DMS53 (cell line): ENCODE measurements around the gene PABPN1L.
A peak's percentile ranks its signal among the peaks of the same experiment; 100 is the strongest.

Source experiments
- DNase-seq: peaks from one replicate; lab custom pipeline; 2025; lab: John Stamatoyannopoulos, UW

PABPN1L gene

DNA sequence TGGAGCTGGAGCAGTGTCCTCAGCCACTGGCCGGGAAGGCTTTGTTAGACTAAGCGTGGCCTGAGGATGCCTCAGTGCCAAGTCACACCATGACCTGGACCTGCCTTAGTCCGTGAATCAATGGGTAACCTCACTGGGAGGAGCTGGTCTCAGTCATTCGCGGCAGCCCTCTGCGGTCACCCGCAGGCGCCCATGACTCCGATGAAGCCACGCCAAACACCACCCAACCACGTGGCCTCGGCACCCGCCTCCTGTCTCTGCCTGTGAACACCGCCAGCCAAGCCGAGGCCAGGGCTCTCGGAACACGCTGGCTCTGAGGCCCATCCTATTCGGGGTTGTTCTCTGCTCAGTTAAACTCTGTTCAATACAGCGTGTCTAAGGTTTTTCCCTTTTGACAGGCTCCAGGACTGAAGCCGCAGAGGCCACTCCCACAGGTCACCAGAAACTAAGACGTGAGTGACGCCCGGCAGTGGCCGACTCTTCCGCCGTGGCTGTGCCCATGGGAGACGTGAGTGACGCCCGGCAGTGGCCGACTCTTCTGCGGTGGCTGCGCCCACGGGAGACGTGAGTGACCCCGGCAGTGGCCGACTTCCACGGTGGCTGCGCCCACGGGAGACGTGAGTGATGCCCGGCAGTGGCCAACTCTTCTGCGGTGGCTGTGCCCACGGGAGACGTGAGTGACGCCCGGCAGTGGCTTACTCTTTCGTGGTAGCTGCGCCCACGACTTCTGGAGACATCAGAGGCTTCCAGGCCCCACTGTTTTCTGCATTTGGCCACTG is 16.8 kb upstream of the PABPN1L start:
- DNase-seq, result no peak

DNA sequence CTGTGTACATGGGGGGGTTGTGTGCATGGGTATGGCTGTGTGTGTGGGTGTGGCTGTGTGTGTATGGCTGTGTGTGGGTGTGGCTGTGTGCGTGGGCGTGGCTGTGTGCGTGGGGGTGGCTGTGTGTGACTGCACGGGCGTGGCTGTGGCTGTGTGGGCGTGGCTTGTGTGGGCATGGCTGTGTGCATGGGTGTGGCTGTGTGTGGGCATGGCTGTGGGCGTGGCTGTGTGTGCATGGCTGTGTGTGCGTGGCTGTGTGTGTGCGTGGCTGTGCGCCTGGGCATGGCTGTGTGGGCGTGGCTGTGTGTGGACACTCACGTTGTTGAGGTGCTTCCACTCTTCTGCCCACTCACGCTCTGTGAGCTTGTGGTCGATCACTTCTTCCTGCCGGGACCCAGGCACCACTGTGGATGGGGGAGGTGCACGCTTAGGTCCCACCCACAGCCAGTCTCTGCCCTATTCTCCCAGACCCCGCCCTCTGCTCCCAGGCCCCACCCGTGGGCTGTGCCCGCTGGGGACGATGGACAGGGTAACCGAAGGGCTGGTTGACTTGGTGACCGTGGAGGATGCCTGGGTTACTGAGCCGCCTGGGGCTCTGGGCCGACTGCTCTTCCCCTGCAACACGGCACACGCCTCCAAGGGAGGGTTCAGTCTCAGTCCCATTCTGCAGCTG is 16.0 kb upstream of the PABPN1L start:
- DNase-seq, result peak; percentile 13

GRCh38 chr16:88881675-88882357 is 15.4 kb upstream of the PABPN1L start:
- no peak for DNase-seq

GRCh38 chr16:88881007-88881615 is 14.7 kb upstream of the PABPN1L start:
- DNase-seq, result no peak

DNA sequence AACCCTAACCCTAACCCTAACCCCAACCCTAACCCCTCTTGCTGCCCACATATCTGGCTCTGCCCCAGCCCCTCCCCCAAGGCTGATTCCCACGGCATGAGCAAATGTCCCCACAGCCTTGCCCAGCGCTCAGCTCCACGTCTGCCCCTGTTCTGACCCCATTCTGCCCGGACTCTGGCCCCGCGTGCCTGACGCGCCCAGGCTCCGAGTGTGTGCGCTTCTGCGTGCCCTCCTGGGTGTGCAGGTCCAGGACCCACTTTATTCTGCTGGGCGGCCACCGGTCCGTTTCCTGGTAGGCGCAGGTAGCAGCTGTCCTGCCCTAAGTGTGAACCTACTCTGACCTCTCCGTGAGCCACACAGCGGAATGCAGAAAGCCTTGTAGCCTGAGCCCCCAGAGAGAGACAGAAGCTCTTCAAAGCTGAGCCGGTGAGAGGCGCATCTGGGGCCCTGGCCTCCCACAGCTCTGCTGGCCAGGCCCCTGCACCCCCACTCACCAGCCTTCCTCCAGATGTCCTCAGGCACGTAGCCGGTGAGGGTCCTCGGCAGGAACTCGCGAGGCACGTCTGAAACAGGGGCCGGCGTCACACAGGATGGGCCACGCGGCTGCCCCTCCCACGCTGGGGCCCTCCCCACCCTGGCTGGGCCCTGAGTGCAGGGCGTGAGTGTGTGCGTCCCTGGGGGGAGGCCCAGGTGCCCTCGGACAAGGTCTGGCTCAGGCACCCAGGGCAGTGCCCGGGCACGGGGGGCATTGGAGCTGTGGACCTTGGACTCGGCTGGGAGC is 14.0 kb upstream of the PABPN1L start:
- DNase-seq, result no peak

- no peak for DNase-seq
Observed at GRCh38 chr16:88879788-88880055, 13.3 kb upstream of the PABPN1L start.

DNA sequence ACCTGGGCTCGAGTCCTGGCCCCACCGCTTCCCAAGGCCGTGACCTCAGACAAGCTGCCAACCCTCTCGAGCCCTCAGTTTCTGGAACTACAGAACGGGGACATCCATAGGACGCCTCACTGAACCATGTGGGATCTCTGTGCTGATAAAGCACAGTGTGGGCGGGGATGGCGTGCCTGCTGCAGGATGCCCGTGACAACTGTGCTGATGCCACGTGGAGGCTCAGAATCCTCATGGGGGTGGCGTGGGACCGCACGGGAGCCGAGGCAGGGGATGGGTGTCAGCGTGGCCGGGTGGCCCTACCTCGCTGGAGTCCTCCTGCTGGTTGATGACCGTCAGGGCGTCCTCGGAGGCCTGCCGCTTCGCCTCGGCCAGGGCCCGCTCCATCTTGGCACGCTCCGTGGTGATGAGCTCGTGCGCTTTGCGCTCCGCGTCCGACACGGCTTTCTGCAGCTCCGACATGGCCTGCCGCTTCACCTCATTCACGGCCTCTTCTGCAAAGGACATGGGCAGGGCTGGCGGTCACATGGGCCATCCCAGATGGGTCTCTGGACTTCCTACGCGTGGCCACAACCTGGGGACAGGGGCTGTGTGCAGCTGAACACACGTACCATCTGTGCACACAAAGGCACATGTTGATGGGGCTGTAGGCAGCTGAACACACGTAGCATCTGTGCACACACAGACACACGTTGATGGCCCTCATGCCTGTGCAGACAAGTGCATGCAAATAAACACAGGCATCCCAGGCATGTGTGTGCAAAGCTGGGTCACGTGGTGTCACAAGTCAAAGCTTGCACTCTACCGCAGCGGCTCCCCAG is 12.7 kb upstream of the PABPN1L start:
- DNase-seq, result peak; percentile 13

DNA sequence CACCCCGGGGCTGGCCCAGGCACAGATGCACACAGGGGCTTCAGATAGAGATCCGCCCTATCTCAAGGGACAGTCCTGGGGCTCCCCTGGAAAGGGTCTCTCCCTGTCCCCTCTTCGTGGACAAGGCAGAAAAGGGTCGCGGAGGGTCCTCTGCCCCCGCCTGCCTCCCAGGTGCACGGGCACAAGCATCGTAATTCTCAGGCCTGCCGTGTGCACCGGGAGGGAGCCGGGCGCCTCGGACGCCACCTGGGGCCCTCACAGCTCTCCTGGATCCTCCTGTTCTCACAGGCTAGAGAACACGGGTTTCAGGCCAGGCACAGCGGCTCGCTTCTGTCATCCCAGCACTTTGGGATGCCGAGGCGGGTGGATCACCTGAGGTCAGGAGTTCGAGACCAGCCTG is 11.9 kb upstream of the PABPN1L start:
- DNase-seq, result no peak

DNA sequence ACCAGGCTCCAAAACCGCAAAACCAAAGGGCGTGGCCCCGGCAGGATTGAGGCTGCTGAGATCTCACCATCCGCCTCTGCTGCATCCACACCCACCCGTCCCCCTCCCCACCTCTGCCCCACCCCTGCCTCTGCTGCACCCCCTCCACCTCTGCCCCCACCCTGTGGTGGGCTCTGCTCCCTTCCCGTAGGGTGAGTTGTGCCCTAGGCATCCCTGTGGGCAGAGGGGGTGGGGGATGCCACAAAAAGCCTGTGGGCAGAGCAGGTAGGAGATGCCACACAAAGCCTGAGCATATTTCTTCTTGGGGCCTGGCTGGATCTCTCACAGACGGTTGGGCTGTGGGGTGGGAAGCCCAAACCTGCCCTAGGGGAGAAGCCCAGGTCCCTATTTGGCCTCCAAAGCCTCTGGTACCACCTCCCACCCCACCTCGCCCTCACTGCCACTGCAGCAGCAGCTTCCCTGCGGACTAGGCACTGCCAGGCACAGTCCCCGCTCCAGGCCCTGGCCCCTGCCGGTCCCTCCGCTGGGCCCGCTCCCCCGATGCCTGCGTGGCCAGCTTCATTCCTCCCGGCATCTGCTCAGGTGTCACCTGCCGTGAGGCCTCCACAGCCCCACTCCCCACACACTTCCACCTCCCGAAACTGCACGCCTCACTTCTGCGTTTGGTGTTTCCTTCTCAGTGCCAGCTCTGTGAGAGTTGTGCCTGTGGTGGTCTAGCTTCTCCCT is 11.3 kb upstream of the PABPN1L start:
- DNase-seq, result no peak

DNA sequence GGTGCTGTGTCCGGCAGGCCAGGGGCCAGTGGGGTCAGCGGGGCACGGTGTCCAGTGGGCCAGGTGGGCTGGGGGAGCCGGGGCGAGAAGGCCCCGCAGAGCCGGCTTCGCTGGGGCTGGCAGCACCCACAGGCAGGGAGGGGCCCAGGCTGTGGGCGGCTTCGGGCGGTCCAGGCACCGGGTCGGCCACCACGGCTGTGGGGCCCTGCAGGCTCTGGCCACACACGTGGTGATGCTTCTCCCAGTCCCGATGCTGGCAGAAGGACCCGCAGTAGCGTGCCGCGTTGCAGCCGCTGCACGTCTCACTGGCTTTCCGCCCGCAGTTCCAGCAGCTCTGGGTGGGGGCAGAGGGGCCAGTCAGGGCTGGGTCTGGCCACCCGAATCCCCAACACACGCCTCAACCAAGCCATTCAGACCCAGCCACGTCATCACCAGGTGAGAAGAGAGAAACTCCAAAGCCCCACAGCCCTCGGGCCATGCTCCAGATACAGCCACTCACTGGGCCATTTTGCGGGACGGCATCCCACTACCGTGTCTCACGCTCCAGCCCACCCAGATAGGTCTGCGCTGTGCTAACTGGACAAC is 10.6 kb upstream of the PABPN1L start:
- no peak for DNase-seq

GRCh38 chr16:88875703-88876234 is 9.3 kb upstream of the PABPN1L start:
- no peak for DNase-seq

- DNase-seq, result peak; percentile 13
Observed at GRCh38 chr16:88874938-88875599, 8.6 kb upstream of the PABPN1L start.

DNA sequence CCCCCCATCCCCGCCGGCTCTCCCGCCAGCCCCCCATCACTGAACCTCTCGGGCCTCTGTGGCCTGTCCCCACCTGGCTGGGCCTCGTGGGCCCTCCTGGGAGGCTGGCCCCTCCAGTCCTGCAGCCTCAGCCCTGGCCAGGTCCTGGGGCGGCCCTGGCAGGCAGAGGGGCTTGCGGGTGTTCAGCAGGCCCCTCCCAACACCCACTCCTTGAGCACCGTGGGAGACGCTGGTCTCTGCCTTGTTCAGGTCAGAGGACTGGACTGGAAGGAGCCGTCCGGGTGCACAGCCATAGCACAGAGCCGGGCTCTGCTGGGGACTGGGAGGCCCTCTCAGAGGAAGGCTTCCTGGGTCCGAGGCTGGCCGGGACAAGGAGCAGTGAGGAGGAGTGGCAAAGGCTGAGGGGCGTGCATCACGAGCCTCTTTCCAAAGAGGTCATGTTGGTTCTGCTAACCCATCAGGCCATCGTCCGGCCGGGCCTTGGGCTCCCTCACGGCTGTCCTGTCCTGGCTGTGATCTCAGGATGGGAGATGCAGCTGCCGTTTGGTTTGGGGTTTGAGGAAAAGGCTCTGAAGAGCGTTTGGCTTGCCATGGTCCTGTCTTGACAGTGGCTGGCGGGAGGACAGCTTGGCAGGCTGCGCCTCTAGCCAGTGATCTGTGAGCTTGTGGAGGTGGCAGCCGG is 6.3 kb upstream of the PABPN1L start:
- no peak for DNase-seq

GRCh38 chr16:88871730-88872416 is 5.4 kb upstream of the PABPN1L start:
- DNase-seq, result peak; percentile 30

- no peak for DNase-seq
Observed at GRCh38 chr16:88871349-88871702, 4.9 kb upstream of the PABPN1L start.

DNA sequence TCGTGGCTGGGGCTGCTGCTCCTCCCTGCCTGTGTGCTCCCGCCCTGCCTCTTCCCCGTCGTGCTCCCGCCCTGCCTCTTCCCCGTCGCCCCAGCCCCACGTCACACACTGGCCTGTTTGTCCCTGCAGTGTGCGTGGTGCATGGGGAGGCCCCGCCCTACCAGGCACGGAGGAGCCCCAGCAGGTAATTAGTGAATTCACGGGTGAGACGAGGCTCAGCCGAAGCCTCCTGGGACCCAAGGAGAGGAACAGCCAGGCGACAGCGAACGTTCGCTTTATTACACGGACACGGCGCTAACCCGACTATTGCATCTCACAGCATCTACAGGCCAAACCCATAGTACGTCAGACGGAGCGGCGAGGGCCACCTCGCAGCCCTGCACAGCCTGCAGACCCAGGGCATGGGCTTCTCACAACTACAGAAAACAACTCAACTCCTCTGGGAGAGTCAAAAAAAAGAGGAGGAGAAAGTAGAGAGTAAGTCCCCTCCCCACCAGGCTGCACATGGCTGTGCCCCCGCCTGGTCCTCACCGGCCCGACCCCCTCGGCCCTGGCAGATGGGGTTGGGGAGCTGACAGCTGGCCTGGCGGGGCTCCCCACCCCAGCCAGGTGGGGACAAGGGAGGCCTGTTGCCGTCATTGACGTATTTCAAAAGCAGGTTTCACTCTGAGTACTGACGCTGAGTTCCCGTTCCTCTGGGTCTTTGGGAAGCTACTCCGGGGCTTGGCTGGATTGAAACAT is 4.3 kb upstream of the PABPN1L start:
- DNase-seq, result peak; percentile 72

DNA sequence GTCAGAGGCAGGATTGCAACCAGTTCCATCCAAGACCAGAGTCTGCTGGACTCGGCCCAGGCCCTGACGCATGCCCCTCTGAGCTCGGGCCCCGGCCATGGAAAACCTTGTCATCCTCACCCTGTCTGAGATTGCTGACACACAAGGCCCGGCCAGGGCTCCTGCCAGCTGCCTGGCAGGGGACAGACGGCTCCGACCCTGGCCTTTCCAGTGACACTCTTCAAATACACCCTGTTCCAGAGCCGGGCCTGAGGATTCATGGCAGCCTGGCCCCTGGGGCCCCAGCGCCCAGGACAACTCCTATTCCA is 3.2 kb upstream of the PABPN1L start:
- no peak for DNase-seq
